ENCODE results near the gene SKAP1.
"Not testable (repeated sequence)": the region's sequence is repeated elsewhere in the genome, so short reads cannot be mapped to it uniquely, and the experiment has no call there.

SKAP1 gene

DNA sequence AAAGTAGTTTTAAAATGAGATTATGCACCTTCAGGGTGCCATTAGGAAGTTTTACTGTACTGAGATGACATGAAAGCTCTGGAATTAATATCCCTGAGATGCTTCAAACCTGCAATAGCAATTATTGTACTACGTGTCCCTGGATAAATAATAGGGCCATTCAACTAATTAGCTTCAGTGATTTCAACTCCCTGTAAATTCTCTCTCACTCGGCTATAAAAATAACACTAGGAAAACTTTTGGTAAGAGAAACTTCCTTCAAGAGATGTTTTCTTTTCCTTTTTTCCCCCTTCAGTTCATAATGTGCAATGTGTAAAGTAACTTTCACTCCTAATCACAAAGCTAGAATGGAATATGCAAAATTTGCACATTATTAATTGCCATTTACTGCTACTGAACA is 176.0 kb downstream of the SKAP1 start:
- Histone ChIP-seq H3K4me1 (ENCODE audit: insufficient read depth, low read length) (peaks cover 14% of the 10 kb centered on the region), H3K36me3 (ENCODE audit: insufficient read depth, low read length) (no peaks in the 10 kb centered on the region), H3K9ac (ENCODE audit: low read depth, low read length) (no peak overlapping the region), H3K9me3 (ENCODE audit: insufficient read depth, low read depth, low read length) (no peaks in the 10 kb centered on the region), H3K27me3 (ENCODE audit: insufficient read depth, low read length) (peaks cover 3% of the 10 kb centered on the region; the same call in 1 of the 2 replicates), H3K27ac (ENCODE audit: low read depth, low read length) (no peak overlapping the region), H3K4me3 (ENCODE audit: low read length) (no peak overlapping the region)
- 88% methylated on average over 2 of the region's 2 CpGs for WGBS

DNA sequence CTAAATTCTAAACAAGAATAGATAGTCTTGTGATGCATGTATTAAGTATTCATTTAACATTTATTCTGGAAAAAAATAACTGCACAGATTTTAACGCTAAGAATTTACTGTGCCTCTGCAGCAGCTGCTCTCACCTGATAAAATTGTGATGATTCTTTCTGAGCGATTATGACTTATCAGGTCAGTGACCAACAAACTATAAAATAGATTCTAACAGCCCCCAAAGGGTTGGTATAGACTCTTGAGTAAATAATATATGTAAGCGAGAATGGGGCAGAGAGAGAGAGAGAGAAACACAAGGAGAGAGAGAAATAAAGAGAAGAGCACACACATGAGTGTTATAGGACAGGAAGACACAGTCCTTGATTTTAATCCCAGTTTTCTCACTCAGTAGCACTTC is 178.1 kb downstream of the SKAP1 start:
- H3K27me3 ChIP-seq (ENCODE audit: insufficient read depth, low read length), result peaks cover 3% of the 10 kb centered on the region; the same call in 1 of the 2 replicates
- H3K9ac ChIP-seq (ENCODE audit: low read depth, low read length), result no peak overlapping the region
- peaks cover 14% of the 10 kb centered on the region for H3K4me1 ChIP-seq (ENCODE audit: insufficient read depth, low read length)
- no peak overlapping the region for H3K27ac ChIP-seq (ENCODE audit: low read depth, low read length)
- no peak overlapping the region for H3K4me3 ChIP-seq (ENCODE audit: low read length)
- no peaks in the 10 kb centered on the region for H3K36me3 ChIP-seq (ENCODE audit: insufficient read depth, low read length)
- no peaks in the 10 kb centered on the region for H3K9me3 ChIP-seq (ENCODE audit: insufficient read depth, low read depth, low read length)
- 98% methylated on average over 2 of the region's 3 CpGs for WGBS

DNA sequence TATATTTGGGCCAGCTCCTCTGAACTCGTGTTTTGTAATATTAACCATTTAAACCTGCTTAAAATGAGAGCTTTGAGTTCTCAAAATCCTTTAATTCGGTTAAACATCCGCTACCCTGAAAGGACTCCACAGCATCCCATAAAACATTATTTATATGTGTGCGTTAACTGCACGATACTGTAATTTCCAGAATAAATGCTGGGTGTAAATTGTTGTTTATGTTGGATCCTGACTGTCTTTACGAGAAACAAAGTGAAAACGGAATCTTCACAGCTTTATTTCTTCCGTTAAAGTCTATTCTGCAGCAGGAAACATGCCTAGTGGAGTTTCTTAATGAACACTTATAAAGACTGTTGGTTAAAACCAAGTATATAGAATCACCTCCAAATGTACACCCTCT is 179.1 kb downstream of the SKAP1 start:
- Histone ChIP-seq H3K4me1 (ENCODE audit: insufficient read depth, low read length) (peaks cover 14% of the 10 kb centered on the region), H3K27me3 (ENCODE audit: insufficient read depth, low read length) (peaks cover 3% of the 10 kb centered on the region; the same call in 1 of the 2 replicates), H3K36me3 (ENCODE audit: insufficient read depth, low read length) (no peaks in the 10 kb centered on the region), H3K27ac (ENCODE audit: low read depth, low read length) (no peak overlapping the region), H3K4me3 (ENCODE audit: low read length) (no peak overlapping the region), H3K9me3 (ENCODE audit: insufficient read depth, low read depth, low read length) (no peaks in the 10 kb centered on the region), H3K9ac (ENCODE audit: low read depth, low read length) (no peak overlapping the region)
- WGBS, result 77% methylated on average over 8 of the region's 8 CpGs

DNA sequence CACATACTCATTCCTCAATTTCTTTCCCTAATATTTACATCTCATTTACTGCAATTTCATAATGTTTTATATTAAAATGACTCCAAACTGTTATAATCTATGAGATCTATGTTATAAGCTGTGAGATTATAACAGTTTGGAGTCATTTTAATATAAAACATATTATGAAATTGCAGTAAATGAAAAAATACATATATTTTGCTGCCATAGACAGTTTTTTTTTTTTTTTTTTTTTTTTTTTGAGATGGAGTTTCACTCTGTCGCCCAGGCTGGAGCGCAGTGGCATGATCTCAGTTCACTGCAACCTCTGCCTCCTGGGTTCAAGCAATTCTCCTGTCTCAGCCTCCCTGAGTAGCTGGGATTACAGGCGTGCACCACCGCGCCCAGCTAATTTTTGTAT is 180.0 kb downstream of the SKAP1 start:
- not testable (repeated sequence) for H3K4me3 ChIP-seq (ENCODE audit: low read length); H3K9me3 ChIP-seq (ENCODE audit: insufficient read depth, low read depth, low read length); H3K27me3 ChIP-seq (ENCODE audit: insufficient read depth, low read length); H3K9ac ChIP-seq (ENCODE audit: low read depth, low read length); H3K36me3 ChIP-seq (ENCODE audit: insufficient read depth, low read length); H3K27ac ChIP-seq (ENCODE audit: low read depth, low read length)
- H3K4me1 ChIP-seq (ENCODE audit: insufficient read depth, low read length), result peaks cover 15% of the 10 kb centered on the region
- WGBS, result 98% methylated on average over 5 of the region's 5 CpGs

DNA sequence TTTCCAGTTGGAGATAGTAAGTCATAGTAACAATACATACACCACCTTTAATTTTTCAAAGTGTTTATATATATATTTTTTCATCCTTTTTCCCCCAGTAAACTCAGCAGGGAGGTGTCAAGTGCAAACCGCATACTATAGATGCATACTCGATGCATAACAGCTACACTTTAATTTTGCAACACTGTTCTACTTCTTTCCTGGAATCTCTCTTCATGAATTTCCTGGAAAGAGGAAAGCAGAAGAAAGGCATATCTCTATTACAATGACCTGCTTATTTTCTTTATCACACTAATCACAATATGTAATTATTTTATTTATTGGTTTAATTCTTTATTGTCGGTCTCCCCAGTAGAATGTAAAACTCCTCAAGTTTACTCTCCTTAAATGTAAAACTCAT is 182.4 kb downstream of the SKAP1 start:
- no peaks in the 10 kb centered on the region for H3K36me3 ChIP-seq (ENCODE audit: insufficient read depth, low read length)
- 92% methylated on average over 3 of the region's 3 CpGs for WGBS
- no peak overlapping the region for H3K27ac ChIP-seq (ENCODE audit: low read depth, low read length)
- no peak overlapping the region for H3K9ac ChIP-seq (ENCODE audit: low read depth, low read length)
- H3K9me3 ChIP-seq (ENCODE audit: insufficient read depth, low read depth, low read length), result no peaks in the 10 kb centered on the region
- no peaks in the 10 kb centered on the region for H3K27me3 ChIP-seq (ENCODE audit: insufficient read depth, low read length)
- H3K4me1 ChIP-seq (ENCODE audit: insufficient read depth, low read length), result peaks cover 30% of the 10 kb centered on the region
- no peak overlapping the region for H3K4me3 ChIP-seq (ENCODE audit: low read length)

DNA sequence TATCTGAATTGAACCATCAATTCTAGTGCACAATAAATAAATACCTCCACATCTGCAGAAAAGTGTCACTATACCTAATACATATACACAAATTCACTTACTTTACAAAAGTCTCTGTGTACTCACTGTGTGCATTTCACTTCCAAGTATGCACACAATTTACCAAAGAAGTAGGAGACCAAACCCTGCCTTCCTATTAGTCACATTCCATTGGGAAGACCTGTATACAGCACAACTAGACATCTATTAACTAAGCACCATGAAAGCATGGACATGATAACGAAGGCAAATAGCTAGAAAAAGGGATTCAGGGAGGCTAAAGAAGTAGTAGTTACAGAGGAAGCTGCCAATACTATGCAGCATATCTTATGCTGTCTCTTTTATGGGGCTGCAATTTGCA is 183.0 kb downstream of the SKAP1 start:
- no peak overlapping the region for H3K4me3 ChIP-seq (ENCODE audit: low read length)
- H3K36me3 ChIP-seq (ENCODE audit: insufficient read depth, low read length), result no peaks in the 10 kb centered on the region
- H3K27me3 ChIP-seq (ENCODE audit: insufficient read depth, low read length), result no peaks in the 10 kb centered on the region
- H3K9ac ChIP-seq (ENCODE audit: low read depth, low read length), result no peak overlapping the region
- 55% methylated on average over 1 of the region's 1 CpG for WGBS
- H3K9me3 ChIP-seq (ENCODE audit: insufficient read depth, low read depth, low read length), result no peaks in the 10 kb centered on the region
- H3K4me1 ChIP-seq (ENCODE audit: insufficient read depth, low read length), result peaks cover 34% of the 10 kb centered on the region
- H3K27ac ChIP-seq (ENCODE audit: low read depth, low read length), result no peak overlapping the region

DNA sequence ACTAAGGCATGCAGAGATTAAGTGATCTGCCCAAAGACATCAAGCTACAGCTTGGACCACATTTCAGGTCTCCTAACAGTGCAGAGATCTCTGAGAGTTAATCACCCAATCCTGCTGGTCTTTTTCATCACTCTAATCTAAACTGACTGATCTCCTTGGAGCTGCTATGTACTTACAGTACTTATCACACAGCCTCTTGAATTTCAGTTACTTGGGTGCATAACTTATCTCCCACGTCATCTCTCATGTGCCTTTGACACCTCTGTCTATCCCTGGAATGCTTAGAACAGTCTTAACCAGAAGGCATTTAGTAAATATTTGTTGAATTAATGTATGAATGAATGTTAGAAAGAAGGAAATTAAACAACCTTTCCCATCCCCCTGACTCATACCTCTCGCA is 183.4 kb downstream of the SKAP1 start:
- Histone ChIP-seq H3K27ac (ENCODE audit: low read depth, low read length) (no peak overlapping the region), H3K4me3 (ENCODE audit: low read length) (no peak overlapping the region), H3K36me3 (ENCODE audit: insufficient read depth, low read length) (no peaks in the 10 kb centered on the region), H3K27me3 (ENCODE audit: insufficient read depth, low read length) (no peaks in the 10 kb centered on the region), H3K4me1 (ENCODE audit: insufficient read depth, low read length) (peaks cover 35% of the 10 kb centered on the region), H3K9ac (ENCODE audit: low read depth, low read length) (no peak overlapping the region), H3K9me3 (ENCODE audit: insufficient read depth, low read depth, low read length) (no peaks in the 10 kb centered on the region)
- WGBS, result 84% methylated on average over 2 of the region's 2 CpGs

DNA sequence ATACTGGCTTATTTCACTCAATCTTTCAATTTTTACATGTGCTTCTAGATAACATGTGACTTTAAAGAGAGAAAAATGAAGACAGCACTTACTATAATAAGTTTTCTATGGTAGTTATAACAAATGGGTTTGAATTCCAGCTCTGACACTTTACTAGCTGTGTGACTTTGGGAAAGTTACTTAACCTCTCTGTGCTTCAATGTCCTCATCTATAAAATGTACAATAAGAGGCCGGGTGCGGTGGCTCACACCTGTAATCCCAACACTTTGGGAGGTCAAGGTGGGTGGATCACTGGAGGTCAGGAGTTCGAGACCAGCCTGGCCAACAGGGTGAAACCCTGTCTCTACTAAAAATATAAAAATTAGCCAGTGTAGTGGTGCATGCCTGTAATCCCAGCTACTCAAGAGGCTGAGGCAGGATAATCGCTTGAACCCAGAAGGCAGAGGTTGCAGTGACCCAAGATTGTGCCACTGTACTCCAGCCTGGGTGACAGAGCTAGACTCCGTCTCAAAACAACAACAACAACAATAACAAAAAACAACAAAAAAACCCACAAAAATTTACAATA is 184.5 kb downstream of the SKAP1 start:
- H3K4me3 ChIP-seq (ENCODE audit: low read length); H3K9me3 ChIP-seq (ENCODE audit: insufficient read depth, low read depth, low read length); H3K27ac ChIP-seq (ENCODE audit: low read depth, low read length); H3K27me3 ChIP-seq (ENCODE audit: insufficient read depth, low read length); H3K36me3 ChIP-seq (ENCODE audit: insufficient read depth, low read length); H3K9ac ChIP-seq (ENCODE audit: low read depth, low read length): not testable (repeated sequence)
- 94% methylated on average over 5 of the region's 5 CpGs for WGBS
- H3K4me1 ChIP-seq (ENCODE audit: insufficient read depth, low read length), result peaks cover 36% of the 10 kb centered on the region

DNA sequence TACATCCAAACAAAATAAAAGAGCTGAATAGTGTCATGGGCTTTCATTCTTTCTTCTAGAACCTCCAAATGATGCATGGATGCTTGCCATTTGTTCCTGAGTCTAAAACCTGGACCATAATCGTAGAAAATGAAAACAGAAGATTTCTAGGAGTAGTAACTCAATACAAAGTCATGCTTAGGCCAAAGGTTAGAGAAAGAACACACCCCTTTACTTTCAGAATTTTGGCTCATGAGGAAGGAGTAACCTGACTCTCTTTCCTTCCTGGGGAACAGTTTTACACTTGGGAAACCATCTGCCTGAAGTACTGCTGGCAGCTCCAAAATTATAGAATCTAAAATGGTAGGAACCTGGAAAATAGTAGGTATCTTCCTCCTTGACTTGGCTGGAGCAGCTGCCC is 185.2 kb downstream of the SKAP1 start:
- no peak overlapping the region for H3K27ac ChIP-seq (ENCODE audit: low read depth, low read length)
- no peaks in the 10 kb centered on the region for H3K9me3 ChIP-seq (ENCODE audit: insufficient read depth, low read depth, low read length)
- no peaks in the 10 kb centered on the region for H3K27me3 ChIP-seq (ENCODE audit: insufficient read depth, low read length)
- H3K4me1 ChIP-seq (ENCODE audit: insufficient read depth, low read length), result peaks cover 35% of the 10 kb centered on the region
- no peaks in the 10 kb centered on the region for H3K36me3 ChIP-seq (ENCODE audit: insufficient read depth, low read length)
- no peak overlapping the region for H3K4me3 ChIP-seq (ENCODE audit: low read length)
- 80% methylated on average over 1 of the region's 1 CpG for WGBS
- no peak overlapping the region for H3K9ac ChIP-seq (ENCODE audit: low read depth, low read length)

DNA sequence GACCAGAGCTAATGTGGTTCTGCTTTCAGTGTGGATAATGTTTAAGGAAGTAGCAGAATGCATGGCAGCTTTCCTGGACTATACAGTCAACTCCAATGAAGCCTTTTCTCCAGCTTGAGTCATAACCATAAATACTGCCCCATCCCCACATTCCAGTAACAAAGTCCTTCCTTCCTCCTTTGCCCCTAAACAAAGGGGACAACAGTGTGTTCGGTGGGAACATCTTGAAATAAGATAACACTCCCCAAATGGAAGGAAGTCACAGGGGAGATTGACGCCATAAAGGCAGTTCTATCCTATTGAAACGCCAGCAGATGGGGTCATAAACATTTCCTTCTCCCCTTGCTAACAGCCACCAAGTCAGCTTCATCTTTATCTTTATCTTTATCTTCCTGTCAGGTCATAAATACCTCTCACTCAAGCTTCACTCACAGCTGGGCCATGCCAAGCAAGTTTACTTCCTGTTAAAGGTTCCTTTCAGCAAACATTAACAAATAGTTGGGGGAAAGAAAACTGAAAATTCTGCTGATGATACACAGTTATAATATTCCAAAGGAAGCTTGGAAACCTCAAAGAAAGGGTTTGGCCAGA is 185.8 kb downstream of the SKAP1 start:
- Histone ChIP-seq H3K9ac (ENCODE audit: low read depth, low read length) (no peak overlapping the region), H3K27me3 (ENCODE audit: insufficient read depth, low read length) (no peaks in the 10 kb centered on the region), H3K27ac (ENCODE audit: low read depth, low read length) (no peak overlapping the region), H3K9me3 (ENCODE audit: insufficient read depth, low read depth, low read length) (no peaks in the 10 kb centered on the region), H3K36me3 (ENCODE audit: insufficient read depth, low read length) (no peaks in the 10 kb centered on the region), H3K4me3 (ENCODE audit: low read length) (no peak overlapping the region), H3K4me1 (ENCODE audit: insufficient read depth, low read length) (peaks cover 35% of the 10 kb centered on the region)
- WGBS, result 52% methylated on average over 3 of the region's 3 CpGs

DNA sequence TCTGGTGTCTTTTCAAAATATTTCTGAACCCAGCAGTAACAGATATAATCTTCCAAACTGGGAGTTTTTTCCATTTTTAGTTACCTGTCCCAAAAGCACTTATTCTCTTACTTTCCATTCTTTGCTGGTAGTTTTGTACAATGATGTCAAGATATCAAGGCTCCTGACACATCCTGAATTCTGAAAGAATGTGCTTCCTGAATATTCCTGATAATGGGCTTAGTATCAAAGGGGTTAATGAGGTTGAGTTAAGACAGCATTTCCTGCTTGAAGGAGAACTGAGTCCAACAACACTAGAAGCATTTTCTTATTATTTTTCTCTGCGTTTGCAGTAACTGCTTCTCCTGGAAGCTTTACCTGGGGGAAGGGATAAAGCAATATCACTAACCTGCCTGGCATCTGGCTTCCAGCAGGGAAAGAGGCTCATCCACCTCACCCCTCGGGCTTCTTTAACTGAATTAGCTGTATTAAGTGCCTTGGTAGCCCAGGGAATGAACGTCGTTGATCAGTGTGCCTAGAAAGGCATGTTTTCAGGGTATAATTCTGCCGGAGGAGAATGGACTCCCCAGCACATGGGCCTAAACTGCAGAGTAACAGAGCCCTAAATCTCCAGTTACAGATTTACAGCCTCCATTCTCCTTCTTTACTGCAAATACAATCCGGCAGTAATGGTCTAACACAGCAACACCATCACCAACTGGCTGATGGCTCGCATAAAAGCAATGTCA is 188.1 kb downstream of the SKAP1 start:
- 78% methylated on average over 7 of the region's 7 CpGs for WGBS
- peaks cover 35% of the 10 kb centered on the region for H3K4me1 ChIP-seq (ENCODE audit: insufficient read depth, low read length)
- H3K36me3 ChIP-seq (ENCODE audit: insufficient read depth, low read length), result no peaks in the 10 kb centered on the region

More for the DNA sequence above, 188.1 kb downstream of the SKAP1 start:
- no peaks in the 10 kb centered on the region for H3K9me3 ChIP-seq (ENCODE audit: insufficient read depth, low read depth, low read length)
- no peaks in the 10 kb centered on the region for H3K27me3 ChIP-seq (ENCODE audit: insufficient read depth, low read length)
- H3K9ac ChIP-seq (ENCODE audit: low read depth, low read length), result no peak overlapping the region
- no peak overlapping the region for H3K4me3 ChIP-seq (ENCODE audit: low read length)
- no peak overlapping the region for H3K27ac ChIP-seq (ENCODE audit: low read depth, low read length)

Measured in HUES64 (cell line).